Lower leg skin (tissue), 3 donors: ENCODE data around the gene ZEB1.

ENCODE experiments used
- POLR2A ChIP-seq, 2 donors: fragments of 450-650 bp; IDR thresholded peaks; one replicate each; pipeline ENCODE4 v1.6.1; 2016 to 2017; ENCODE audit warnings: antibody characterized with exemption in 2 of 2, mild to moderate bottlenecking in 1 of 2, moderate library complexity in 1 of 2
- TF ChIP-seq, protein P1 (sequence below), 3 donors: fragments of 450-650 bp; IDR thresholded peaks; one replicate each; pipeline ENCODE4 v1.5.1; 2016; ENCODE audit warnings: antibody characterized with exemption in 3 of 3, mild to moderate bottlenecking in 3 of 3, moderate library complexity in 2 of 3

- TF ChIP-seq, protein P1, sequence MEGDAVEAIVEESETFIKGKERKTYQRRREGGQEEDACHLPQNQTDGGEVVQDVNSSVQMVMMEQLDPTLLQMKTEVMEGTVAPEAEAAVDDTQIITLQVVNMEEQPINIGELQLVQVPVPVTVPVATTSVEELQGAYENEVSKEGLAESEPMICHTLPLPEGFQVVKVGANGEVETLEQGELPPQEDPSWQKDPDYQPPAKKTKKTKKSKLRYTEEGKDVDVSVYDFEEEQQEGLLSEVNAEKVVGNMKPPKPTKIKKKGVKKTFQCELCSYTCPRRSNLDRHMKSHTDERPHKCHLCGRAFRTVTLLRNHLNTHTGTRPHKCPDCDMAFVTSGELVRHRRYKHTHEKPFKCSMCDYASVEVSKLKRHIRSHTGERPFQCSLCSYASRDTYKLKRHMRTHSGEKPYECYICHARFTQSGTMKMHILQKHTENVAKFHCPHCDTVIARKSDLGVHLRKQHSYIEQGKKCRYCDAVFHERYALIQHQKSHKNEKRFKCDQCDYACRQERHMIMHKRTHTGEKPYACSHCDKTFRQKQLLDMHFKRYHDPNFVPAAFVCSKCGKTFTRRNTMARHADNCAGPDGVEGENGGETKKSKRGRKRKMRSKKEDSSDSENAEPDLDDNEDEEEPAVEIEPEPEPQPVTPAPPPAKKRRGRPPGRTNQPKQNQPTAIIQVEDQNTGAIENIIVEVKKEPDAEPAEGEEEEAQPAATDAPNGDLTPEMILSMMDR (IDR thresholded peaks at IDR 0.05) = no peak
- no peak for TF ChIP-seq POLR2A (IDR thresholded peaks at IDR 0.05)
These were observed 33.6 kb downstream of the ZEB1 start for GRCh38 chr10:31352436-31353226.
